CD14-positive monocyte (primary cell): ENCODE results near the gene KRTAP16-1. TPM values are rescaled to one million over a fixed set of nuclear protein-coding genes. Genes with fewer than 3 reads are reported as not detected.

ENCODE experiments used
- DNase-seq, 3 donors: peaks; one replicate each; pipeline ENCODE4 v3.0.0-alpha.2; 2011 to 2022
- H2AFZ ChIP-seq: 2 replicates; pipeline ENCODE4 v1.6.0; 2012; ENCODE audit warnings: mild to moderate bottlenecking, low read depth, low read length, inconsistent platforms; ENCODE audit not compliant: insufficient read depth, poor library complexity, severe bottlenecking
- H3K27ac ChIP-seq, 2 donors: 1 replicate in 1 of 2; 2 replicates in 1 of 2; pipeline ENCODE4 v1.5.1; 2012 to 2013; ENCODE audit warnings: low read length in 2 of 2, control low read depth in 1 of 2, inconsistent platforms in 1 of 2, low read depth in 1 of 2, mild to moderate bottlenecking in 1 of 2
- H3K27me3 ChIP-seq, 2 donors: one replicate each; pipeline versions ENCODE4 v1.6.0 to v1.6.1; 2011 to 2013; ENCODE audit warnings: low read length in 2 of 2; ENCODE audit not compliant: control insufficient read depth in 2 of 2, insufficient read depth in 2 of 2
- H3K36me3 ChIP-seq, 2 donors: replicated peaks in 1 of 2; 1 replicate in 1 of 2; 2 replicates in 1 of 2; pipeline versions ENCODE4 v1.5.1 to v1.6.1; 2012 to 2013; ENCODE audit warnings: low read length in 2 of 2, control low read depth in 1 of 2, inconsistent platforms in 1 of 2, mild to moderate bottlenecking in 1 of 2; ENCODE audit not compliant: insufficient read depth in 2 of 2, control insufficient read depth in 1 of 2
- H3K4me1 ChIP-seq, 2 donors: 1 replicate in 1 of 2; 2 replicates in 1 of 2; pipeline versions ENCODE4 v1.5.1 to v1.6.1; 2012 to 2013; ENCODE audit warnings: low read length in 2 of 2, control low read depth in 1 of 2, inconsistent platforms in 1 of 2, mild to moderate bottlenecking in 1 of 2, moderate library complexity in 1 of 2; ENCODE audit not compliant: insufficient read depth in 2 of 2, control insufficient read depth in 1 of 2
- H3K4me2 ChIP-seq: replicated peaks from 2 replicates; pipeline ENCODE3; 2012; ENCODE audit warnings: low read length, moderate library complexity, mild to moderate bottlenecking; ENCODE audit not compliant: poor library complexity, severe bottlenecking; ENCODE audit errors: extremely low read depth
- H3K4me3 ChIP-seq, 3 experiments: fragments of 200-600 bp in 1 of 3; sonication (generic) in 1 of 3; replicated peaks in 1 of 3; 1 replicate in 2 of 3; 2 replicates in 1 of 3; pipeline ENCODE4 v1.5.1; 2011 to 2013; ENCODE audit warnings: low read length in 3 of 3, mild to moderate bottlenecking in 3 of 3, control low read depth in 2 of 3, low read depth in 2 of 3, inconsistent platforms in 1 of 3, moderate library complexity in 1 of 3
- H3K79me2 ChIP-seq: 2 replicates; pipeline ENCODE4 v1.6.0; 2012; ENCODE audit warnings: mild to moderate bottlenecking, control low read depth, inconsistent platforms, low read length, moderate library complexity; ENCODE audit not compliant: insufficient read depth
- H3K9ac ChIP-seq: 2 replicates; pipeline ENCODE4 v1.6.0; 2017; ENCODE audit warnings: low read length, mild to moderate bottlenecking; ENCODE audit not compliant: insufficient read depth, poor library complexity, severe bottlenecking
- H3K9me3 ChIP-seq, 2 donors: replicated peaks in 1 of 2; 1 replicate in 1 of 2; 2 replicates in 1 of 2; pipeline versions ENCODE4 v1.5.1 to v1.6.1; 2012 to 2013; ENCODE audit warnings: low read length in 2 of 2, control low read depth in 1 of 2; ENCODE audit not compliant: control insufficient read depth in 1 of 2, insufficient read depth in 1 of 2
- H4K20me1 ChIP-seq: 2 replicates; pipeline ENCODE4 v1.6.0; 2012; ENCODE audit warnings: mild to moderate bottlenecking, low read length, control low read depth, moderate library complexity; ENCODE audit not compliant: insufficient read depth
- H3K27ac Mint-ChIP-seq, 7 donors: one replicate each; pipeline ENCODE4 v1.8.0; 2020; ENCODE audit warnings: mild to moderate bottlenecking in 7 of 7, mixed read lengths in 7 of 7, moderate library complexity in 6 of 7, inconsistent platforms in 2 of 7
- H3K27me3 Mint-ChIP-seq, 3 donors: one replicate each; pipeline ENCODE4 v1.8.0; 2021 to 2022; ENCODE audit warnings: low read depth in 3 of 3, mild to moderate bottlenecking in 3 of 3, mixed read lengths in 3 of 3, moderate library complexity in 3 of 3, inconsistent platforms in 1 of 3
- H3K36me3 Mint-ChIP-seq, 2 donors: one replicate each; pipeline ENCODE4 v1.8.0; 2020; ENCODE audit warnings: mixed read lengths in 2 of 2, inconsistent platforms in 1 of 2, mild to moderate bottlenecking in 1 of 2
- H3K4me1 Mint-ChIP-seq: one replicate; pipeline ENCODE4 v1.8.0; 2020; ENCODE audit warnings: mild to moderate bottlenecking, mixed read lengths
- H3K4me3 Mint-ChIP-seq, 2 donors: one replicate each; pipeline ENCODE4 v1.8.0; 2020; ENCODE audit warnings: mild to moderate bottlenecking in 2 of 2, mixed read lengths in 2 of 2, moderate library complexity in 1 of 2
- H3K9me3 Mint-ChIP-seq, 7 donors: one replicate each; pipeline ENCODE4 v1.8.0; 2020 to 2022; ENCODE audit warnings: mixed read lengths in 7 of 7, mild to moderate bottlenecking in 6 of 7, moderate library complexity in 6 of 7, inconsistent platforms in 2 of 7
- WGBS: methylation state at CpG from one replicate; pipeline ENCODE4 v1.1.5; 2013; ENCODE audit warnings: missing lambda C conversion rate; ENCODE audit not compliant: insufficient coverage; 5-methylcytosine and 5-hydroxymethylcytosine counted together
- intact Hi-C, 2 donors: fragments of 100-400 bp; cut with micrococcal nuclease; formaldehyde crosslinking; loops; one replicate each; pipeline versions ENCODE4 v1.15.0 to v1.15.1; 2023
- polyA plus RNA-seq, 3 donors: library from polyadenylated mRNA; depleted of rRNA in 1 of 3; unstranded in 2 of 3; stranded (reverse) in 1 of 3; fragments of 300-500 nt in 2 of 3; fragments of >200 nt in 1 of 3; fragmentation: Illumina TruSeq in 2 of 3; gene quantifications; 1 replicate in 2 of 3; 2 replicates in 1 of 3; pipeline ENCODE4 v1.2.3, GENCODE V29; 2012 to 2021
- TF ChIP-seq, protein P1 (sequence below): fragments of 200-600 bp; IDR thresholded peaks from one replicate; pipeline ENCODE4 v1.8.0; 2022; ENCODE audit warnings: antibody characterized with exemption, mild to moderate bottlenecking

Gene KRTAP16-1
- polyA plus RNA-seq, 3 donors = not detected

DNA sequence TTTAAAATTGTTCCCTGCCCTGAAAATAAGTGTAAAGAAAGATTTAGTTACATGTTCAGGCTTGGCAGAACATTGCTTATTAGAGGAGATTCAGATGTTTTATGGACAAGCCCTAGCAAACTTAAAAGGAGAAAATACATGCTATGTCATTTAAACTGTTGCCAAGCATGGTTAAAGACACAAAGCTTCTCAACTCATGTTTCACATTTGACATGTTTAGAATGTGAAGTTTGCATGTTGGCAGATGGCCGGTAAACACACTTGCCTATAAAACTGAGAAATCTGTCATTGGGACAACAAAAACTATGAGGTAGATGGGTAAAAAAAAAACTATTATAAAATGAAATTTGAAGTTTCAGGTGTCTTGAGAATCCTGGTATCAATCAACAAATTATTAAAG is 12.3 kb downstream of the KRTAP16-1 start:
- DNase-seq = no peak
- H3K4me3 Mint-ChIP-seq = no peak overlapping the region
- Histone ChIP-seq H3K9ac (no peak overlapping the region), H3K27ac (no peak overlapping the region), H3K27me3 (no peaks in the 10 kb centered on the region), H3K4me2 (no peak overlapping the region), H3K4me3 (no peak overlapping the region), H3K4me1 (no peaks in the 10 kb centered on the region), H2AFZ (no peak overlapping the region), H3K9me3 (no peaks in the 10 kb centered on the region), H3K79me2 (no peaks in the 10 kb centered on the region), H4K20me1 (no peaks in the 10 kb centered on the region), H3K36me3 (no peaks in the 10 kb centered on the region)
- peaks cover under 1% of the 10 kb centered on the region for H3K4me1 Mint-ChIP-seq
- H3K9me3 Mint-ChIP-seq = peaks cover 0 to 8% (median 1%) of the 10 kb centered on the region in 7 donors
- WGBS = no CpG with 5 or more reads among the region's 1 CpG
- H3K27ac Mint-ChIP-seq = no peak overlapping the region
- TF ChIP-seq, protein P1, sequence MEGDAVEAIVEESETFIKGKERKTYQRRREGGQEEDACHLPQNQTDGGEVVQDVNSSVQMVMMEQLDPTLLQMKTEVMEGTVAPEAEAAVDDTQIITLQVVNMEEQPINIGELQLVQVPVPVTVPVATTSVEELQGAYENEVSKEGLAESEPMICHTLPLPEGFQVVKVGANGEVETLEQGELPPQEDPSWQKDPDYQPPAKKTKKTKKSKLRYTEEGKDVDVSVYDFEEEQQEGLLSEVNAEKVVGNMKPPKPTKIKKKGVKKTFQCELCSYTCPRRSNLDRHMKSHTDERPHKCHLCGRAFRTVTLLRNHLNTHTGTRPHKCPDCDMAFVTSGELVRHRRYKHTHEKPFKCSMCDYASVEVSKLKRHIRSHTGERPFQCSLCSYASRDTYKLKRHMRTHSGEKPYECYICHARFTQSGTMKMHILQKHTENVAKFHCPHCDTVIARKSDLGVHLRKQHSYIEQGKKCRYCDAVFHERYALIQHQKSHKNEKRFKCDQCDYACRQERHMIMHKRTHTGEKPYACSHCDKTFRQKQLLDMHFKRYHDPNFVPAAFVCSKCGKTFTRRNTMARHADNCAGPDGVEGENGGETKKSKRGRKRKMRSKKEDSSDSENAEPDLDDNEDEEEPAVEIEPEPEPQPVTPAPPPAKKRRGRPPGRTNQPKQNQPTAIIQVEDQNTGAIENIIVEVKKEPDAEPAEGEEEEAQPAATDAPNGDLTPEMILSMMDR = no peak
- no peaks in the 10 kb centered on the region for H3K36me3 Mint-ChIP-seq
- peaks cover 1 to 11% (median 3%) of the 10 kb centered on the region in 3 donors for H3K27me3 Mint-ChIP-seq
- intact Hi-C loops = no loop called here

DNA sequence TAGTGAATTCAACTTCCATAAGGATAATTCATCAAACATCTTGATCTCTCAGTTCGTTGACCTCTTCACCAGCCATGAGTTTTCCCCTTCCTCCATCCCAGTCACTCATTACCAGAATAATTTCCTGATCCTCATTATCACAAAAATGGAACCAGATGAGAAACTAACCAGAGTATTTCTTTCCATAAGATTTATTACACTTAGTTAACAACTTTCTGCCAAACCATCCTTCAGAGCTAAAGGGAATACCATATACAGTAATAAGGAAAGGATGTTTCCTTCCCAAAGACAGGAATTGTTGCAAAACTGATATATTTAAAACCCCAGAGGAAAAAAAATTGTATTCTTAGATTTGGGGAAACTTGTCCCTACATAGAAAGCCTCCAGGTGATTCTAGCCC is 15.1 kb downstream of the KRTAP16-1 start:
- H3K4me3 ChIP-seq = no peak overlapping the region
- no peak overlapping the region for H3K4me2 ChIP-seq
- no peaks in the 10 kb centered on the region for H3K9me3 ChIP-seq
- no peaks in the 10 kb centered on the region for H4K20me1 ChIP-seq
- H3K36me3 ChIP-seq = no peaks in the 10 kb centered on the region
- H3K27me3 ChIP-seq = no peaks in the 10 kb centered on the region
- no peak overlapping the region for H3K27ac Mint-ChIP-seq
- H3K9ac ChIP-seq = no peak overlapping the region
- intact Hi-C loops = no loop called here
- no peak for DNase-seq
- peaks cover 3 to 10% (median 5%) of the 10 kb centered on the region in 3 donors for H3K27me3 Mint-ChIP-seq
- H3K9me3 Mint-ChIP-seq = peaks cover 0 to 3% (median 0%) of the 10 kb centered on the region in 7 donors
- H3K4me1 Mint-ChIP-seq = no peaks in the 10 kb centered on the region
- TF ChIP-seq, protein P1 = no peak
- 100% methylated on average over 1 of the region's 1 CpG for WGBS
- no peaks in the 10 kb centered on the region for H3K36me3 Mint-ChIP-seq
- no peaks in the 10 kb centered on the region for H3K4me1 ChIP-seq
- H3K4me3 Mint-ChIP-seq = no peak overlapping the region
- no peak overlapping the region for H2AFZ ChIP-seq
- no peaks in the 10 kb centered on the region for H3K79me2 ChIP-seq
- no peak overlapping the region for H3K27ac ChIP-seq
